GM12801 (cell line): ENCODE measurements around the gene SLC28A1.

Experiments used
- TF ChIP-seq, protein P1 (sequence below): IDR thresholded peaks from one replicate; pipeline ENCODE4 v1.5.1; 2011; ENCODE audit warnings: control low read depth; ENCODE audit not compliant: insufficient read length; ENCODE audit errors: extremely low read depth

The SLC28A1 gene

DNA sequence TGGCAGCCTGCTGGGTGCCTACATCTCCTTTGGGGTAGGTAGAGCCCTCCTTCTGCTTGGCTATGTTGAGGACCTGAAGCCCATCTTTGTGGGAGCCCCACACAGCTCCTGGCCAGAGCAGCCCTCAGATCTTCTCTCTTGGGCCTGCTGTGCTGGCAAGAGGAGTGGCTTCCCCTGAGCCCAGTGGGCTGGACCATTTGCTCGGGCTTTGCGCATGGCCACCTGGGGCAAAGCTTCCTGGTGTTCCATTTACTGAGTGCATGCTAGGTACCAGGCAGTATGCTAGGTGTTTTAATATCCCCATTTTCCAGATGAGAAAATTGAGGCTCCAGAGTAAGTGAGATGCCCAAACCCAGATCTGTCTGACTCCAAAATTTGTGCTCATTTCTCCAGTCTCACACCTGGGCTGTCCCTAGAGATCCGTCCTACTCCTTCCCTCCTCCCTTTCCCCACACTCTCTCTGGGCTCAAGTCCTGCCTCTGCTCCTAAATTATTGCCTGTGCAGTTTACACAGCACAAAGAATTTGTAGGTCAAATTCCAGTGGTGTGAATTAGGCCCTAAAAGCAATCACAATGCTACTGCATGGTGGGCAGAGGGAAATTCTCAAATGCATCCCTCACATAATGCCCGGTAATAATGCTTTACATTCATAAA is 39.7 kb downstream of the SLC28A1 start:
- TF ChIP-seq, protein P1, sequence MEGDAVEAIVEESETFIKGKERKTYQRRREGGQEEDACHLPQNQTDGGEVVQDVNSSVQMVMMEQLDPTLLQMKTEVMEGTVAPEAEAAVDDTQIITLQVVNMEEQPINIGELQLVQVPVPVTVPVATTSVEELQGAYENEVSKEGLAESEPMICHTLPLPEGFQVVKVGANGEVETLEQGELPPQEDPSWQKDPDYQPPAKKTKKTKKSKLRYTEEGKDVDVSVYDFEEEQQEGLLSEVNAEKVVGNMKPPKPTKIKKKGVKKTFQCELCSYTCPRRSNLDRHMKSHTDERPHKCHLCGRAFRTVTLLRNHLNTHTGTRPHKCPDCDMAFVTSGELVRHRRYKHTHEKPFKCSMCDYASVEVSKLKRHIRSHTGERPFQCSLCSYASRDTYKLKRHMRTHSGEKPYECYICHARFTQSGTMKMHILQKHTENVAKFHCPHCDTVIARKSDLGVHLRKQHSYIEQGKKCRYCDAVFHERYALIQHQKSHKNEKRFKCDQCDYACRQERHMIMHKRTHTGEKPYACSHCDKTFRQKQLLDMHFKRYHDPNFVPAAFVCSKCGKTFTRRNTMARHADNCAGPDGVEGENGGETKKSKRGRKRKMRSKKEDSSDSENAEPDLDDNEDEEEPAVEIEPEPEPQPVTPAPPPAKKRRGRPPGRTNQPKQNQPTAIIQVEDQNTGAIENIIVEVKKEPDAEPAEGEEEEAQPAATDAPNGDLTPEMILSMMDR = no peak

DNA sequence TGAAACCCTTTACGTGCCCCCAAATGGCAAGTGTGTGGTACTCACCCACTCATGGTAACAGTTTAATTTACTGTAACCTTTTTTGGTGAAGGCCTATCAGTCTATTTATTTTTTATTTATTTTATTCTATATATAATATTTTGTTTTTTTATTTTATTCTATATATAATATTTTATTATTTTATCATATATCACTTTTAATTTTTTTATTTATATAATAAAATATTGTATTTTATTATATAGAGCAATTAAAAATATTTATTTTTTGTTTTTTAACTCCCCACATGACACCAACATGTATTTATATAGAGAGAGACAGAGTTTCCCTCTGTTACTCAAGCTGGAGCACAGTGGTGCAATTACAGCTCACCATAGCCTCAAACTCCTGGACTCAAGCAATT is 41.4 kb downstream of the SLC28A1 start:
- TF ChIP-seq, protein P1 = no peak

DNA sequence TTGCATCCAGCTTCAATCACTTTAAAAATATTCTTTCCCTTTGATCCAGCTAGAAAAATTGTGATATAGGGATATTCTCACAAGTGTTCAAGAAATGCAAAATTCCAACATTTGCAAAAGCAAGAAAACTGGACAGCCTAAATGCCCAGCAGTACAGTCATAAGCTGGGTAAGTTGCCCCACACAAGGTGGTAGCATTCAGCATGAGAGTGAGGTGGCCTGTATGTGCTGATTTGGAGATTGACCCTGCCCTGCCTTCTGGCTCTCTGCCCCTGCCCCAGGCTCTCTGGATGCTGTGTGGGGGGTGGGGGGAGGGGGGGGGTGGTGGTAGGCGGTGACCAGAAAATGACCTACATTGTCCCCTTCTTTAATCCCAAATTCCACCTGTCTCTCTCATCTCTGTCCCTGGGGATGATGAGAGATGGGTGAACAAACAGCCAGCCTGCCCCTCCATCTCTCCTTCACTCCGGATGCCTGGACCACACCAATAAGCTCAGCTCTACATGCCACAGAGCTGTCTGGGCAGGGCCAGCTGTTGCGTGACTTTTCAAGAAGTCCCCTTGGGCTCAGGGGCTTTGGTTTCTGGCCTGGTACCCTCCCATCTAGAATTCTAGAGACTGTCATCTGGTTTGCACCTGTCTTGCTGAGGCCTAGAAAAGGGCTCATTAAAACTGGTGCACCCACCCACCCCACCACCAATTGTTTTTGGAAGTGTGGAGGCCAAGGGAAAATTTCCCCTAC is 42.2 kb downstream of the SLC28A1 start:
- TF ChIP-seq, protein P1 = no peak

DNA sequence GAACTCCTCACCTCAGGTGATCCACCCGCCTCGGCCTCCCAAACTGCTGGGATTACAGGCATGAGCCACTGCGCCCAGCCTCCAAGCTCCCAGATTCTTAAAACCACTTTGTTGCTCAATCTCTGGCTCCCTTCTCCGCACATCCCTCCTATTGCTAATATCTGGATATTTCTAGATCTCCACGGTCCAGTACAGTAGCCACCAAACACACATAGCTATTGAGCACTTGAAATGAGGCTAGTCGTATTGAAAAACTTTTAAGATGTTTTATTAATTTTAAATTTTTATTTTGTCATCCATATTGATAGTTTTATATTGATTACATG is 44.3 kb downstream of the SLC28A1 start:
- TF ChIP-seq, protein P1 = no peak

DNA sequence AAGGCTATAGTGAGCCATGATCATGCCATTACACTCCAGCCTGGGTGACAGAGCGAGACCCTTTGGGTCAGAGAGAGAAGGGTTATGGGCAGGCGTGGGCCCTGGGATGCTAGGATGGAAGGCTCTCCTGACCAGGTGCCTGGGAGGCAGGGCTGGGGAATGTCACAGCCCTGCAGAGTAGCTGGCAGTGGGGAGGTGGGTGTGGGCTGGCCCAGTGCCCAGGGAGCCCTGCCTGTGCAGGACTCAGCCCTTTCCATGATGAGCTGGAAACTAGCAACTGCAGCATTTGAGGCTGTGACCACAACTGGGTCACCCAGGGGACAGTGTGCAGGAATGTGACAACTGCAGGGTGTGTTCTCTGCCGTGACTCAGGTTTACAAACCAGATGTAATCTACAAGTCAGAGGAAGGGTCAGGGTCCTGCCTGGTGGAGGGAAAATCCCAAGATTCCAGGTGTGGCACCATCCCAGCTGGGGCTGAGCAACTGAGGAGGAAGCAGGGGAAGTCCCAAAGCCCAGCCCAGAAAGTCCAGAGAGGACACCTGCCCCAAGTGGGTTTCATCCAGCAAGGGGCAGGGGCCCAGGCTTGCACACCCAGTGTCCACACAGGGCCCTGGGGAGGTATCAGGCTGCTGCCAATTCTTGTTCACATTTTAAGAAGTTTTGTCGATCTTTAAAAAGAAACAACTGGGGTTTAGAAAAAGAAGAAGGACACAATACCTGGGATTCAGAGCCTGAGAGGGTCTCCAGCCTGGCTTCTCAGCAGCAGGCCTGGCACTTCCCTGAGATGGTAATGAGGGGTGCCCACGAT is 45.5 kb downstream of the SLC28A1 start:
- TF ChIP-seq, protein P1 = no peak

DNA sequence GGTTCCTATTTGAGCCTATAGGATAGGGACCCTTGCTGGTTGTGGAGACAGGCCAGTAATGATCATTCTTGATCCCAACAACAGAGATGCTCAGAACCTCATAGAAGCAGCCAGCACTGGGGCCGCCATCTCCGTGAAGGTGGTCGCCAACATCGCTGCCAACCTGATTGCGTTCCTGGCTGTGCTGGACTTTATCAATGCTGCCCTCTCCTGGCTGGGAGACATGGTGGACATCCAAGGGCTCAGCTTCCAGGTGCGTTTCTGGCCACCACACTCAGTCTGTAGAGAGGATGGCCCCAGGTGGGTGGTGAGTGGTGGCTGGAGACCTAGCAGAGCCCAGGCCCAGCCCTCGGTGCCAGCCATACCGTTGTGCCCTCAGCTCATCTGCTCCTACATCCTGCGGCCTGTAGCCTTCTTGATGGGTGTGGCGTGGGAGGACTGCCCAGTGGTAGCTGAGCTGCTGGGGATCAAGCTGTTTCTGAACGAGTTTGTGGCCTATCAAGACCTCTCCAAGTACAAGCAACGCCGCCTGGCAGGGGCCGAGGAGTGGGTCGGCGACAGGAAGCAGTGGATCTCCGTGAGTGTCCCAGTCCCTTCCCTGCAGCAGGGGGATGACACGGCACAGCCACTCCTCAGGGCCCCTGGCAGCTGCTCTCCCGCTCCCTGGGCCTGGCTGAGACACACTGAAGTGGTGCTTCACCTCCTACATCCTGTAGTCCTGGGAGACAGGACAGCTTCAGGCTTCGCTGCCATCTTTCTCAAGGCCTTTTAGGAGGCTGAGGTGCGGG is 50.7 kb downstream of the SLC28A1 start:
- TF ChIP-seq, protein P1 = no peak

DNA sequence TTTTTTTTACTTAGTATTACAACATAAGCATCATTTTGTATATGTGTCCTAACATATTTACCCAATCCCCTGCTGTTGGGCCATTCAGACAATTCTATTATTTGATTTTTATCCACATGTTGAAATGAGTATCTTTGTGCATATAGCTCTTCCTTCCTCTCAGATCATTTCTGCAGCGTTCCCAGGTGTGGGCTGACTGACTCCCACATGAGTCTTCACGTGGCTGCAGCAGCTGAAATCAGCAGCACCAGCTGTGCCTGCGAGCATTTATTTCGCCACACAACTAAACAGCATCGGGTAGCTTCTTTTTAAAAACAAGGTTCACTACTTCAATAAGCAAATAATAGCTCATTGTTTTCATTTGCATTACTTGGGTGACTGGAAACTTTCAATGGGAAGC is 52.7 kb downstream of the SLC28A1 start:
- TF ChIP-seq, protein P1 = no peak
